Stimulated activated naive CD8-positive, alpha-beta T cell treated with anti-CD3 and anti-CD28 coated beads, Interleukin-15, amount 100 ng/mL, for 72 hours (primary cell): ENCODE data around the gene NACAD.
"Not testable (repeated sequence)": the region's sequence is repeated elsewhere in the genome, so short reads cannot be mapped to it uniquely, and the experiment has no call there.

Source experiments
- ATAC-seq: fragments of 150-1000 bp; cut with Tn5 transposase; 2 replicates; pipeline ENCODE4 v1.10.0; 2021; ENCODE audit warnings: mild to moderate bottlenecking, moderate library complexity
- DNase-seq, 2 donors: peaks; one replicate each; pipeline ENCODE4 v3.0.0; 2021 to 2022
- H3K27ac Mint-ChIP-seq, 2 donors: one replicate each; pipeline ENCODE4 v1.8.0; 2022; ENCODE audit warnings: mild to moderate bottlenecking in 2 of 2, mixed read lengths in 2 of 2, moderate library complexity in 2 of 2
- H3K27me3 Mint-ChIP-seq: one replicate; pipeline ENCODE4 v1.8.0; 2022; ENCODE audit warnings: mixed read lengths
- H3K4me1 Mint-ChIP-seq: one replicate; pipeline ENCODE4 v1.8.0; 2022; ENCODE audit warnings: mild to moderate bottlenecking, mixed read lengths
- H3K4me3 Mint-ChIP-seq, 2 donors: one replicate each; pipeline ENCODE4 v1.8.0; 2022; ENCODE audit warnings: mild to moderate bottlenecking in 2 of 2, mixed read lengths in 2 of 2, moderate library complexity in 1 of 2
- H3K9me3 Mint-ChIP-seq, 2 donors: one replicate each; pipeline ENCODE4 v1.8.0; 2022; ENCODE audit warnings: mixed read lengths in 2 of 2

NACAD gene

GRCh38 chr7:45039106-45039505, 49.7 kb downstream of the NACAD start:
- no peaks in the 10 kb centered on the region for H3K27me3 Mint-ChIP-seq
- H3K9me3 Mint-ChIP-seq, result no peaks in the 10 kb centered on the region
- H3K4me1 Mint-ChIP-seq, result peaks cover 89% of the 10 kb centered on the region
- H3K4me3 Mint-ChIP-seq, result no peak overlapping the region
- ATAC-seq (no peak), DNase-seq (no peak)
- H3K27ac Mint-ChIP-seq, result peak overlapping the region in 1 of 2 donors; percentile 78

GRCh38 chr7:45037876-45038275, 50.9 kb downstream of the NACAD start:
- H3K9me3 Mint-ChIP-seq, result no peaks in the 10 kb centered on the region
- H3K4me3 Mint-ChIP-seq, result peak overlapping the region; percentile 19 to 44
- peak overlapping the region in 1 of 2 donors; percentile 80 for H3K27ac Mint-ChIP-seq
- DNase-seq, result no peak
- no peak for ATAC-seq
- no peaks in the 10 kb centered on the region for H3K27me3 Mint-ChIP-seq
- H3K4me1 Mint-ChIP-seq, result peaks cover 91% of the 10 kb centered on the region

GRCh38 chr7:45036796-45037195, 52.0 kb downstream of the NACAD start:
- Mint-ChIP-seq H3K9me3 (no peaks in the 10 kb centered on the region), H3K27ac (peak overlapping the region; percentile 77), H3K27me3 (no peaks in the 10 kb centered on the region), H3K4me3 (peak overlapping the region; percentile 74 to 77), H3K4me1 (peaks cover 91% of the 10 kb centered on the region)
- ATAC-seq, result peak; percentile 58
- DNase-seq, result peak in 1 of 2 donors; percentile 23

- DNase-seq (no peak), ATAC-seq (no peak)
- H3K27ac Mint-ChIP-seq, result peak overlapping the region; percentile 8 to 77
- peak overlapping the region; percentile 74 to 77 for H3K4me3 Mint-ChIP-seq
- H3K9me3 Mint-ChIP-seq, result no peaks in the 10 kb centered on the region
- peaks cover 91% of the 10 kb centered on the region for H3K4me1 Mint-ChIP-seq
- H3K27me3 Mint-ChIP-seq, result no peaks in the 10 kb centered on the region
Observed at GRCh38 chr7:45036317-45036716, 52.5 kb downstream of the NACAD start.

GRCh38 chr7:45035893-45036292, 52.9 kb downstream of the NACAD start:
- H3K9me3 Mint-ChIP-seq, result no peaks in the 10 kb centered on the region
- H3K27me3 Mint-ChIP-seq, result no peaks in the 10 kb centered on the region
- peaks cover 87% of the 10 kb centered on the region for H3K4me1 Mint-ChIP-seq
- ATAC-seq, result peak; percentile 25
- peak overlapping the region; percentile 74 to 77 for H3K4me3 Mint-ChIP-seq
- no peak for DNase-seq
- peak overlapping the region; percentile 8 to 77 for H3K27ac Mint-ChIP-seq

GRCh38 chr7:45035371-45035770, 53.4 kb downstream of the NACAD start:
- Mint-ChIP-seq H3K4me1 (peaks cover 81% of the 10 kb centered on the region), H3K4me3 (peak overlapping the region in 1 of 2 donors; percentile 74)
- no peak for DNase-seq

GRCh38 chr7:45034710-45035109, 54.1 kb downstream of the NACAD start:
- not testable (repeated sequence) for H3K4me3 Mint-ChIP-seq, ATAC-seq, H3K27me3 Mint-ChIP-seq, H3K9me3 Mint-ChIP-seq, DNase-seq
- peak overlapping the region in 1 of 2 donors; percentile 50 for H3K27ac Mint-ChIP-seq
- H3K4me1 Mint-ChIP-seq, result peaks cover 84% of the 10 kb centered on the region

More at GRCh38 chr7:45035371-45035770, 53.4 kb downstream of the NACAD start:
- Mint-ChIP-seq H3K9me3 (no peaks in the 10 kb centered on the region), H3K27me3 (no peaks in the 10 kb centered on the region), H3K27ac (no peak overlapping the region)
- ATAC-seq, result no peak

GRCh38 chr7:45033931-45034290, 54.9 kb downstream of the NACAD start:
- Mint-ChIP-seq H3K27ac (peak overlapping the region in 1 of 2 donors; percentile 84), H3K9me3 (no peaks in the 10 kb centered on the region), H3K4me3 (peak overlapping the region in 1 of 2 donors; percentile 21), H3K4me1 (peaks cover 87% of the 10 kb centered on the region), H3K27me3 (no peaks in the 10 kb centered on the region)
- no peak for ATAC-seq
- no peak for DNase-seq

- Mint-ChIP-seq H3K9me3 (no peaks in the 10 kb centered on the region), H3K4me3 (peak overlapping the region; percentile 52 to 59), H3K27ac (peak overlapping the region; percentile 19 to 84), H3K4me1 (peaks cover 87% of the 10 kb centered on the region), H3K27me3 (no peaks in the 10 kb centered on the region)
- DNase-seq, result peak; percentile 16 to 38
- peak; percentile 77 for ATAC-seq
Observed at GRCh38 chr7:45033261-45033930, 55.4 kb downstream of the NACAD start.

GRCh38 chr7:45032421-45032820, 56.3 kb downstream of the NACAD start:
- H3K4me3 Mint-ChIP-seq, result peak overlapping the region; percentile 52 to 59
- ATAC-seq (no peak), DNase-seq (no peak)
- H3K9me3 Mint-ChIP-seq, result no peaks in the 10 kb centered on the region
- H3K4me1 Mint-ChIP-seq, result peaks cover 87% of the 10 kb centered on the region
- H3K27ac Mint-ChIP-seq, result peak overlapping the region; percentile 30 to 34
- H3K27me3 Mint-ChIP-seq, result no peaks in the 10 kb centered on the region

GRCh38 chr7:45031829-45032228, 56.9 kb downstream of the NACAD start:
- H3K9me3 Mint-ChIP-seq, result no peaks in the 10 kb centered on the region
- ATAC-seq, result no peak
- peak overlapping the region; percentile 52 to 59 for H3K4me3 Mint-ChIP-seq
- peaks cover 87% of the 10 kb centered on the region for H3K4me1 Mint-ChIP-seq
- DNase-seq, result no peak
- H3K27me3 Mint-ChIP-seq, result no peaks in the 10 kb centered on the region
- peak overlapping the region; percentile 12 to 15 for H3K27ac Mint-ChIP-seq
